ENCODE data around the gene IPP. TPM values are rescaled to one million over a fixed set of nuclear protein-coding genes. Genes with fewer than 3 reads are reported as not detected.
A peak's percentile ranks its signal among the peaks of the same experiment; 100 is the strongest.

IPP gene
- total RNA-seq, 1 donor: 11.7 TPM

GRCh38 chr1:45674478-45674877 is 76.0 kb downstream of the IPP start:
- TF ChIP-seq CTCF (IDR thresholded peaks at IDR 0.05; ENCODE audit: insufficient read depth, low read length): no peak

DNA sequence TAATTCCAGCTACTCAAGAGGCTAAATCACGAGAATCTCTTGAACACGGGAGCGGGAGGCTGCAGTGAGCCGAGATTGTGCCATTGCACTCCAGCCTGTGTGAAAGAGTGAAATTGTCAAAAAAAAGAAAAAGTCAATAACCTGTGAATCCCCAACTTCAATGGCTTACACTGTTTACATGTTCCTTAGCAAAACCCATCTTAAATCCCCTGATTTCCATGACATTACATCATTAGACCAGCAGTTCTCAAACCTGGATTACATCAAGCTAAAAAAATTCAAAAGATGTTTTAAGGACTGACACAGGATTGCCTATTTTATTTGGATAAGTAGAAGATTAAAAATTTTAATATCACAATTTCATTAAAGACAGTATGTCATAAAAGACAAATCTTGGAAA is 76.5 kb downstream of the IPP start:
- peak; percentile 48 for DNase-seq (ENCODE audit: low read depth)
- TF ChIP-seq CTCF (IDR thresholded peaks at IDR 0.05; ENCODE audit: insufficient read depth, low read length): no peak
- no peak overlapping the region for H3K4me3 ChIP-seq (ENCODE audit: low read depth, low read length)

More at GRCh38 chr1:45674478-45674877, 76.0 kb downstream of the IPP start:
- H3K4me3 ChIP-seq (ENCODE audit: low read depth, low read length): no peak overlapping the region
- DNase-seq (ENCODE audit: low read depth): no peak

- H3K4me3 ChIP-seq (ENCODE audit: low read depth, low read length): no peak overlapping the region
- peak; percentile 25 for DNase-seq (ENCODE audit: low read depth)
- TF ChIP-seq CTCF (IDR thresholded peaks at IDR 0.05; ENCODE audit: insufficient read depth, low read length): no peak
These were observed 80.4 kb downstream of the IPP start for GRCh38 chr1:45669859-45670655.

- no peak for TF ChIP-seq CTCF (IDR thresholded peaks at IDR 0.05; ENCODE audit: insufficient read depth, low read length)
- peak; percentile 33 for DNase-seq (ENCODE audit: low read depth)
- H3K4me3 ChIP-seq (ENCODE audit: low read depth, low read length): no peak overlapping the region
These were observed 81.1 kb downstream of the IPP start for GRCh38 chr1:45669379-45669778.

DNA sequence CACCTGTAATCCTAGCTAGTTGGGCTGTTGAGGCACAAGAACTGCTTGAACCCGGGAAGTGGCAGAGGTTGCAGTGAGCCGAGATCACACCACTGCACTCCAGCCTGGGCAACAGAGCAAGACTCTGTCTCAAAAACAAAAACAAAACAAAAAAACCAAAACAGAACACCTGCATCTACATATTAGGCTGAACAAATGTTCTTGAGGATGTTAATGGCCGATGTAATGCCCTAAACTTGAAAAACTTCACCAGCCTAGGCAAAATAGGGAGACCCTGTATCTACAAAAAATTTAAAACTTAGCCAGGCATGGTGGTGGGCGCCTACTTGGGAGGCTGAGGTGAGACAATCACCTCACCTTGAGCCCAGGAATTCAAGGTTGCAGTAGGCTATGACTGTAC is 81.9 kb downstream of the IPP start:
- TF ChIP-seq CTCF (IDR thresholded peaks at IDR 0.05; ENCODE audit: insufficient read depth, low read length): no peak

DNA sequence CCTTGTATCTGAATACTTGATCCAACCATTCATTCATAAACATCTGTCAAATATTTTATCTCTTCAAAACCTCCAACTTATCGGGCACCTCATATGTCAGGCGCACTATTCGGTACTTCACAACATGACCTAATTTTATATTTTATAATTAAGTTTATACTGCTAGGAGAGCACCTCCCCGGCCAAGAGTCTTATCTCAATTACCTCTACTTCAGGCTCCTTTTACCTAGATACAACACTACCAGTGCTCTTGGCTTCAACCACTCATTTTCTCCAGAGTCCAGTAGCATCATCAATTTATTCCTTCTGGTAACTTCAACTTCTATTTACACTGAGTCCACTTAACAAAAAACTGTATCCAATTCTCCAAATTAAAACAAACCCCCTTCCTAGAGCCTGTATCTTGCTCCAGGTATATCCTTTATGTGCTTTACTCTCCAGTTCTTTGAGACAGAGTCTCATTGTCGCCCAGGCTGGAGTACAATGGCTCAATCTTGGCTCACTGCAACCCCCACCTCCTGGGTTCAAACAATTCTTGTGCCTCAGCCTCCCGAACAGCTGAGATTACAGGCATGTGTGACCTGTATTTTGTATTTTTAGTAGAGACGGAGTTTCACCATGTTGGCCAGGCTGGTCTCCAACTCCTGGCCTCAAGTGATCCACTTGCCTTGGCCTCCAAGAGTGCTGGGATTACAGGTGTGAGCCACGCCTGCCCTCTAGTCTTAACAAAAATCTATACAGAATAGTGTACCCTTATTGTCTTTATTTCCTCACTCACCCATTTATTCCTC is 82.9 kb downstream of the IPP start:
- no peak for DNase-seq (ENCODE audit: low read depth)
- TF ChIP-seq CTCF (IDR thresholded peaks at IDR 0.05; ENCODE audit: insufficient read depth, low read length): no peak
- H3K4me3 ChIP-seq (ENCODE audit: low read depth, low read length): no peak overlapping the region

More for the DNA sequence above, 81.9 kb downstream of the IPP start:
- no peak overlapping the region for H3K4me3 ChIP-seq (ENCODE audit: low read depth, low read length)
- DNase-seq (ENCODE audit: low read depth): no peak

Data from fibroblast of the aortic adventitia (primary cell).